IMR-90 (cell line): ENCODE results near the gene TTYH3. TPM values are rescaled to one million over a fixed set of nuclear protein-coding genes. Genes with fewer than 3 reads are reported as not detected.
A peak's percentile ranks its signal among the peaks of the same experiment; 100 is the strongest.

Source experiments
- ATAC-seq: fragments of 200-7000 bp; cut with Tn5 transposase; 2 replicates; pipeline ENCODE4 v1.9.1; 2020; ENCODE audit warnings: low read depth, mild to moderate bottlenecking, moderate library complexity
- BruUV-seq: library from RNA; stranded (reverse); fragments of 400-500 nt; replicated peaks from 2 replicates; lab custom pipeline; 2021; lab: Mats Ljungman, UMichigan
- CTCF ChIA-PET: fragments of 300-600 bp; formaldehyde crosslinking; extraction: SDS; loops from one replicate; lab custom pipeline; 2021; ENCODE audit warnings: antibody characterized with exemption; lab: Yijun Ruan, JAX
- POLR2A ChIA-PET: fragments of 300-600 bp; sonication (Branson Sonifier 250); formaldehyde crosslinking; loops from one replicate; lab custom pipeline; 2022; ENCODE audit warnings: antibody characterized with exemption; ENCODE audit not compliant: unreplicated experiment; lab: Charles Lee
- DNase-seq: peaks from one replicate; pipeline ENCODE4 v3.0.0; 2013
- H2AFZ ChIP-seq: replicated peaks from 2 replicates; pipeline ENCODE3; 2013; ENCODE audit warnings: low read length, mild to moderate bottlenecking; ENCODE audit not compliant: poor library complexity
- H2AK5ac ChIP-seq: 2 replicates; pipeline ENCODE4 v1.6.1; 2013; ENCODE audit warnings: low read depth, low read length, inconsistent platforms
- H2AK9ac ChIP-seq: replicated peaks from 2 replicates; pipeline ENCODE3; 2013; ENCODE audit warnings: mild to moderate bottlenecking, low read depth, low read length, moderate library complexity; ENCODE audit not compliant: poor library complexity
- H2BK120ac ChIP-seq: 2 replicates; pipeline ENCODE4 v1.6.1; 2013; ENCODE audit warnings: low read depth, low read length, inconsistent platforms
- H2BK15ac ChIP-seq: 3 replicates; pipeline ENCODE4 v1.6.1; 2013; ENCODE audit warnings: low read depth, low read length, inconsistent platforms
- H2BK20ac ChIP-seq: 2 replicates; pipeline ENCODE4 v1.6.1; 2013; ENCODE audit warnings: low read depth, mild to moderate bottlenecking, inconsistent platforms, low read length, moderate library complexity
- H2BK5ac ChIP-seq: 2 replicates; pipeline ENCODE4 v1.6.1; 2013; ENCODE audit warnings: mild to moderate bottlenecking, low read depth, low read length, inconsistent platforms; ENCODE audit not compliant: poor library complexity, severe bottlenecking
- H3K14ac ChIP-seq: replicated peaks from 2 replicates; pipeline ENCODE4 v1.6.1; 2013; ENCODE audit warnings: low read depth, low read length, inconsistent platforms
- H3K18ac ChIP-seq: 2 replicates; pipeline ENCODE4 v1.6.1; 2013; ENCODE audit warnings: low read depth, low read length, control low read depth
- H3K23ac ChIP-seq: 2 replicates; pipeline ENCODE4 v1.6.1; 2013; ENCODE audit warnings: low read depth, low read length, inconsistent platforms
- H3K27ac ChIP-seq: 2 replicates; pipeline ENCODE4 v1.5.1; 2013; ENCODE audit warnings: mild to moderate bottlenecking, control low read depth, low read length; ENCODE audit not compliant: insufficient read depth
- H3K27me3 ChIP-seq: 2 replicates; pipeline ENCODE4 v1.6.1; 2013; ENCODE audit warnings: low read length; ENCODE audit not compliant: control insufficient read depth, insufficient read depth
- H3K36me3 ChIP-seq: 2 replicates; pipeline ENCODE4 v1.6.1; 2013; ENCODE audit warnings: low read length, mixed read lengths; ENCODE audit not compliant: control insufficient read depth, insufficient read depth
- H3K4ac ChIP-seq: 2 replicates; pipeline ENCODE4 v1.6.1; 2013; ENCODE audit warnings: low read depth, low read length, inconsistent platforms
- H3K4me1 ChIP-seq: 2 replicates; pipeline ENCODE4 v1.6.1; 2013; ENCODE audit warnings: low read length, mixed read lengths; ENCODE audit not compliant: control insufficient read depth, insufficient read depth
- H3K4me2 ChIP-seq: 2 replicates; pipeline ENCODE4 v1.6.1; 2013; ENCODE audit warnings: low read depth, mild to moderate bottlenecking, control low read depth, low read length, moderate library complexity
- H3K4me3 ChIP-seq: 2 replicates; pipeline ENCODE4 v1.5.1; 2013; ENCODE audit warnings: low read depth, mild to moderate bottlenecking, control low read depth, low read length, moderate library complexity; ENCODE audit not compliant: insufficient read depth
- H3K56ac ChIP-seq: 2 replicates; pipeline ENCODE4 v1.6.1; 2013; ENCODE audit warnings: low read length, inconsistent platforms; ENCODE audit not compliant: insufficient read depth; ENCODE audit errors: extremely low read depth
- H3K79me1 ChIP-seq, 2 experiments: 2 replicates each; pipeline ENCODE4 v1.6.1; 2013; ENCODE audit warnings: low read length in 2 of 2, inconsistent platforms in 1 of 2, low read depth in 1 of 2
- H3K9ac ChIP-seq: 2 replicates; pipeline ENCODE4 v1.6.1; 2013; ENCODE audit warnings: low read depth, low read length, control low read depth
- H3K9me1 ChIP-seq: 2 replicates; pipeline ENCODE4 v1.6.1; 2013; ENCODE audit warnings: low read length, inconsistent platforms; ENCODE audit not compliant: insufficient read depth
- H3K9me3 ChIP-seq: 2 replicates; pipeline ENCODE4 v1.6.1; 2013; ENCODE audit warnings: low read length; ENCODE audit not compliant: control insufficient read depth, insufficient read depth
- H4K20me1 ChIP-seq: 2 replicates; pipeline ENCODE4 v1.6.1; 2013; ENCODE audit warnings: low read length, inconsistent platforms; ENCODE audit not compliant: insufficient read depth
- H4K5ac ChIP-seq: 2 replicates; pipeline ENCODE4 v1.6.1; 2013; ENCODE audit warnings: mild to moderate bottlenecking, low read depth, low read length, control low read depth
- H4K8ac ChIP-seq, 2 experiments: 2 replicates each; pipeline ENCODE4 v1.6.1; 2013; ENCODE audit warnings: low read depth in 2 of 2, low read length in 2 of 2, control low read depth in 1 of 2, inconsistent platforms in 1 of 2
- H4K91ac ChIP-seq: 2 replicates; pipeline ENCODE4 v1.6.1; 2013; ENCODE audit warnings: low read depth, low read length, inconsistent platforms; ENCODE audit not compliant: insufficient read depth
- BHLHE40 ChIP-seq: fragments of 150-350 bp; IDR thresholded peaks from 2 replicates; pipeline ENCODE4 v1.6.1; 2016; ENCODE audit warnings: mild to moderate bottlenecking, low read depth, low read length
- CEBPB ChIP-seq: IDR thresholded peaks from 2 replicates; pipeline ENCODE4 v1.6.1; 2012; ENCODE audit warnings: low read depth, low read length, improper control_type of control experiment
- CHD1 ChIP-seq: IDR thresholded peaks from 2 replicates; pipeline ENCODE4 v1.6.1; 2012; ENCODE audit warnings: low read depth, low read length, improper control_type of control experiment
- CTCF ChIP-seq: conservative IDR thresholded peaks from 2 replicates; pipeline ENCODE4 v1.5.1; 2012; ENCODE audit warnings: mild to moderate bottlenecking, low read depth, low read length, improper control_type of control experiment
- FOS ChIP-seq: fragments of 150-350 bp; IDR thresholded peaks from 2 replicates; pipeline ENCODE4 v1.6.1; 2016; ENCODE audit warnings: low read depth, low read length
- MAFK ChIP-seq: IDR thresholded peaks from 2 replicates; pipeline ENCODE4 v1.6.1; 2012; ENCODE audit warnings: low read depth, low read length, improper control_type of control experiment
- MAZ ChIP-seq: IDR thresholded peaks from 2 replicates; pipeline ENCODE4 v1.6.1; 2012; ENCODE audit warnings: low read depth, mild to moderate bottlenecking, low read length, improper control_type of control experiment, moderate library complexity, borderline replicate concordance
- MXI1 ChIP-seq: IDR thresholded peaks from 2 replicates; pipeline ENCODE4 v1.6.1; 2012; ENCODE audit warnings: low read depth, mild to moderate bottlenecking, low read length, moderate library complexity, borderline replicate concordance
- NFE2L2 ChIP-seq: fragments of 150-350 bp; IDR thresholded peaks from 2 replicates; pipeline ENCODE4 v1.6.1; 2016; ENCODE audit warnings: low read depth, mild to moderate bottlenecking, low read length
- POLR2A ChIP-seq: IDR thresholded peaks from 2 replicates; pipeline ENCODE4 v1.6.1; 2012; ENCODE audit warnings: mild to moderate bottlenecking, low read depth, low read length
- RAD21 ChIP-seq: IDR thresholded peaks from 2 replicates; pipeline ENCODE4 v1.6.1; 2012; ENCODE audit warnings: low read length, improper control_type of control experiment
- RCOR1 ChIP-seq: IDR thresholded peaks from 2 replicates; pipeline ENCODE4 v1.6.1; 2012; ENCODE audit warnings: mild to moderate bottlenecking, low read length, improper control_type of control experiment; ENCODE audit not compliant: insufficient replicate concordance
- RFX5 ChIP-seq: IDR thresholded peaks from 2 replicates; pipeline ENCODE4 v1.8.0; 2012; ENCODE audit warnings: low read depth, mild to moderate bottlenecking, low read length, moderate library complexity
- SMC3 ChIP-seq: fragments of 150-350 bp; IDR thresholded peaks from 2 replicates; pipeline ENCODE4 v1.6.1; 2016; ENCODE audit warnings: low read depth, mild to moderate bottlenecking, antibody characterized with exemption, low read length, moderate library complexity
- WGBS, 2 experiments: methylation state at CpG; one replicate each; pipeline versions ENCODE4 v1.1.5 to v1.1.7; 2013; ENCODE audit warnings: missing lambda C conversion rate in 2 of 2; ENCODE audit not compliant: insufficient read length in 1 of 2; ENCODE audit errors: extremely low coverage in 2 of 2; 5-methylcytosine and 5-hydroxymethylcytosine counted together
- dilution Hi-C: fragments of 300-500 bp; cut with HindIII; formaldehyde crosslinking; loops from one replicate; pipeline ENCODE4 v1.14.3; 2018; ENCODE audit warnings: low sequenced_read_pairs; ENCODE audit not compliant: unreplicated experiment
- in situ Hi-C: fragments of 300-500 bp; cut with MboI; formaldehyde crosslinking; loops from 3 replicates; pipeline ENCODE4 v1.14.3; 2019; ENCODE audit warnings: low sequenced_read_pairs, inconsistent platforms, mixed read lengths
- intact Hi-C: fragments of 100-400 bp; cut with micrococcal nuclease; formaldehyde crosslinking; loops from 2 replicates; pipeline ENCODE4 v1.10.0; 2022
- polyA plus RNA-seq, 3 experiments: library from polyadenylated mRNA; depleted of rRNA; stranded (reverse); fragments of >200 nt; gene quantifications; 2 replicates each; pipeline ENCODE4 v1.2.3, GENCODE V29; 2012; ENCODE audit warnings: low replicate concordance in 1 of 3
- total RNA-seq: library from RNA; depleted of rRNA; stranded (reverse); fragments of >200 nt; gene quantifications from 2 replicates; pipeline ENCODE4 v1.2.3, GENCODE V29; 2012
- TF ChIP-seq, protein P1 (sequence below): fragments of 150-350 bp; IDR thresholded peaks from 2 replicates; pipeline ENCODE4 v1.6.1; 2017; ENCODE audit warnings: mild to moderate bottlenecking, antibody characterized with exemption, low read length, low read depth

Gene TTYH3
- total and polyA plus RNA-seq, 2 of the 4 experiments (the other 2 are of a cell fraction), result 5.6 to 82.6 TPM

DNA sequence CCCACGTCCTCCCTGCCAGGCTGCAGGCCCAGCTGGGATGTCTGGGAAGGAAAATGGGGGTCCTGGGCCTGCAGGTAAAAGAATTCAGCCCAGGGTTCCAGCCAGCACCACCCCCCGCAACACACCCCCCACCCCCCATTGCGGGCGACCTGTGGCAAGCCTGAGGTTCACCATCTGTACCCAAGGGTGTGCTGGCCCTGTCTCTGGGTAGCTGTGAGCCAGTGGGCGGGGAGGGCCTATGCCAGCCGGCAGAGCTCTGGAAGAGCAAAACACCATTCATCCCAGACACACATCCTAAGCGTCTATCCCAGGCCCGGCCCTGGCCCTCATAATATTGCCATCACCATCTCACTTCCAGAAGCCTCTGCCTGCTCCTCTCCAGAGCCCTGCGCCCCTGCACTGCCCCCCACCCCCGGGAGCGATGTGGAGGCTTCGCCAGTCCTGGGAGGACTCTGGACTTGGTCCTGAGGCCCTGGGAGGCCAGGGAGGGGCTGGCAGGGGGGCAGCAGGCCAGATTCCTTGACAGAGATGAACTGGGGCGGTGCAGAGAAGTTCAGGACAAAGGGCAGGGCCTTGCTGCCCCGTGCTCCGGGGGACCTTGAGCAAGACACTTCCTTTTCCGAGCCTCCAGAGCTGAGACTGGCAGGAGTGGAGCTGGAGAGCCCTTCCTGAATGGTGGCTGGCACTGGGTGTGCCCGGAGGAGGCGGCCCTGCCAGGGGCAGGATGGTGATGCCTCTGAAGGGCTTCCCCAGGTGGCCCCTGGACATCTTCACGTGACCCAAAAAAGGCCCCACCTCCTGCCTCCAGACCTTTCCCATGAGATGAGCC lies 8.7 kb upstream of the TTYH3 start:
- intact Hi-C loops, result no loop called here
- Histone ChIP-seq H3K9ac (no peak overlapping the region), H3K4me2 (no peak overlapping the region), H3K79me1 (no peaks in the 10 kb centered on the region), H2AFZ (peak overlapping the region; percentile 44), H3K9me3 (no peaks in the 10 kb centered on the region), H3K4me3 (no peak overlapping the region), H2BK120ac (no peak overlapping the region), H3K23ac (no peak overlapping the region), H2AK9ac (peak overlapping the region; percentile 73), H3K18ac (no peak overlapping the region), H4K20me1 (peaks cover 5% of the 10 kb centered on the region; the same call in 1 of the 2 replicates), H2BK5ac (no peak overlapping the region), H4K8ac (no peak overlapping the region), H3K4ac (peak overlapping the region; percentile 3), H3K9me1 (peaks cover 7% of the 10 kb centered on the region; the same call in 1 of the 2 replicates), H3K36me3 (no peaks in the 10 kb centered on the region), H4K5ac (no peak overlapping the region), H4K91ac (no peak overlapping the region), H2AK5ac (0 out of 2 replicates have a peak overlapping the region, but pooled peaks have one; percentile 24), H3K27me3 (no peaks in the 10 kb centered on the region), H3K56ac (no peak overlapping the region), H3K4me1 (peaks cover 22% of the 10 kb centered on the region), H2BK15ac (no peak overlapping the region), H2BK20ac (no peak overlapping the region), H3K14ac (no peak overlapping the region), H3K27ac (no peak overlapping the region)
- ChIA-PET POLR2A (no interaction called here), CTCF (no interaction called here)
- ATAC-seq (no peak), DNase-seq (no peak)
- dilution Hi-C loops, result no loop called here
- 63% methylated on average over 6 of the region's 19 CpGs; no CpG with 5 or more reads in 1 of the 2 experiments for WGBS, 2 experiments
- no TSS peak for BruUV-seq
- in situ Hi-C loops, result no loop called here
- TF ChIP-seq BHLHE40, result no peak
- no peak for TF ChIP-seq SMC3
- TF ChIP-seq, protein P1, sequence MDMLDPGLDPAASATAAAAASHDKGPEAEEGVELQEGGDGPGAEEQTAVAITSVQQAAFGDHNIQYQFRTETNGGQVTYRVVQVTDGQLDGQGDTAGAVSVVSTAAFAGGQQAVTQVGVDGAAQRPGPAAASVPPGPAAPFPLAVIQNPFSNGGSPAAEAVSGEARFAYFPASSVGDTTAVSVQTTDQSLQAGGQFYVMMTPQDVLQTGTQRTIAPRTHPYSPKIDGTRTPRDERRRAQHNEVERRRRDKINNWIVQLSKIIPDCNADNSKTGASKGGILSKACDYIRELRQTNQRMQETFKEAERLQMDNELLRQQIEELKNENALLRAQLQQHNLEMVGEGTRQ, result no peak
- no peak for TF ChIP-seq RCOR1
- TF ChIP-seq POLR2A, result no peak
- TF ChIP-seq MAZ, result no peak
- no peak for TF ChIP-seq NFE2L2
- TF ChIP-seq FOS, result no peak
- no peak for TF ChIP-seq RAD21
- TF ChIP-seq CTCF, result no peak
- TF ChIP-seq MAFK, result no peak
- no peak for TF ChIP-seq CHD1
- no peak for TF ChIP-seq RFX5
- no peak for TF ChIP-seq CEBPB
- no peak for TF ChIP-seq MXI1
